CD4-positive, CD25-positive, alpha-beta regulatory T cell (primary cell): ENCODE measurements around the gene RERE. TPM values are rescaled to one million over a fixed set of nuclear protein-coding genes. Genes with fewer than 3 reads are reported as not detected.

Source experiments
- ATAC-seq, 2 donors: fragments of 150-1000 bp; cut with Tn5 transposase; one replicate each; pipeline ENCODE4 v1.10.0; 2021; ENCODE audit warnings: low read depth in 2 of 2, moderate number of reproducible peaks in 2 of 2, moderate library complexity in 1 of 2
- DNase-seq, 3 donors: peaks; one replicate each; pipeline versions ENCODE4 v3.0.0 to v3.0.0-alpha.2; 2012 to 2022; ENCODE audit warnings: mixed read lengths in 1 of 3
- H3K27ac ChIP-seq: one replicate; pipeline ENCODE4 v1.7.0; 2013; ENCODE audit warnings: mild to moderate bottlenecking, low read length; ENCODE audit not compliant: insufficient read depth, poor library complexity, severe bottlenecking
- H3K27me3 ChIP-seq: one replicate; pipeline ENCODE4 v1.7.0; 2013; ENCODE audit warnings: low read length; ENCODE audit not compliant: control insufficient read depth, insufficient read depth
- H3K36me3 ChIP-seq: one replicate; pipeline ENCODE4 v1.7.0; 2013; ENCODE audit warnings: mild to moderate bottlenecking, low read length, moderate library complexity; ENCODE audit not compliant: control insufficient read depth, insufficient read depth
- H3K4me1 ChIP-seq: 2 replicates; pipeline ENCODE4 v1.7.0; 2013; ENCODE audit warnings: mild to moderate bottlenecking, low read length; ENCODE audit not compliant: insufficient read depth, control insufficient read depth, poor library complexity, severe bottlenecking
- H3K4me3 ChIP-seq: one replicate; pipeline ENCODE4 v1.7.0; 2013; ENCODE audit warnings: low read depth, mild to moderate bottlenecking, low read length, moderate library complexity
- H3K9me3 ChIP-seq, 2 experiments: 1 replicate in 1 of 2; 2 replicates in 1 of 2; pipeline ENCODE4 v1.7.0; 2013; ENCODE audit warnings: low read length in 2 of 2, mild to moderate bottlenecking in 1 of 2, moderate library complexity in 1 of 2; ENCODE audit not compliant: control insufficient read depth in 2 of 2
- H3K27ac Mint-ChIP-seq, 3 donors: one replicate each; pipeline ENCODE4 v1.8.0; 2020 to 2022; ENCODE audit warnings: mild to moderate bottlenecking in 3 of 3, mixed read lengths in 3 of 3, moderate library complexity in 2 of 3
- H3K27me3 Mint-ChIP-seq: one replicate; pipeline ENCODE4 v1.8.0; 2022; ENCODE audit warnings: mild to moderate bottlenecking, mixed read lengths
- H3K36me3 Mint-ChIP-seq: one replicate; pipeline ENCODE4 v1.8.0; 2020; ENCODE audit warnings: mixed read lengths
- H3K4me1 Mint-ChIP-seq, 4 donors: one replicate each; pipeline ENCODE4 v1.8.0; 2020 to 2022; ENCODE audit warnings: mixed read lengths in 4 of 4, mild to moderate bottlenecking in 1 of 4
- H3K4me3 Mint-ChIP-seq, 4 donors: one replicate each; pipeline ENCODE4 v1.8.0; 2020 to 2022; ENCODE audit warnings: mild to moderate bottlenecking in 4 of 4, mixed read lengths in 4 of 4, moderate library complexity in 3 of 4
- H3K9me3 Mint-ChIP-seq, 7 donors: one replicate each; pipeline ENCODE4 v1.8.0; 2020 to 2022; ENCODE audit warnings: mixed read lengths in 7 of 7, mild to moderate bottlenecking in 3 of 7, moderate library complexity in 2 of 7
- polyA plus RNA-seq, 4 donors: library from polyadenylated mRNA; unstranded; fragments of 300-500 nt; fragmentation: Illumina TruSeq; gene quantifications; one replicate each; pipeline ENCODE4 v1.2.3, GENCODE V29; 2021
- total RNA-seq: library from RNA; stranded (reverse); gene quantifications from one replicate; pipeline ENCODE4 v1.2.3, GENCODE V29; 2022

The RERE gene
- total and polyA plus RNA-seq, 5 donors from 2014 or later: 3.1 to 127 (median 5.7) TPM

DNA sequence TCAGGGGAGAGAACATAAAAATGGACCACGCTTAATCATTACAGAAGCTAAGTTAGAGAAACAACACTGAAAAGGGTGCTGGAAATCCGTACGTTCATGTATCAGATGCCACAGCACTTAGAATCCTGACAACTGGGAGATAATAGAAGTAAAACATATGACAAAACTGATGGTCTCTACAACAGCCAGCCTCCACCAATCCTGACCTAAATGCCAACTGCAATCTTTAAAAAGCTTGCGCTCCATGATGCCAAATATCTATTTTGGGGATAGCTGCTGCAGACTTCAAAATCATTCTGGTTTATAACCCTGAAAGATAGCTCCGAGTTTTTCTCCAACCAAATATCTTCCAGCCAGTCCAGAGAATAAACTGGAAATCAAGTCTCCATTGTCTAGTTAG, 178.3 kb downstream of the RERE start:
- Mint-ChIP-seq H3K4me1 (peaks cover 0 to 17% (median 8%) of the 10 kb centered on the region in 4 donors), H3K36me3 (peaks cover 4% of the 10 kb centered on the region), H3K4me3 (no peak overlapping the region), H3K9me3 (no peaks in the 10 kb centered on the region), H3K27me3 (no peaks in the 10 kb centered on the region), H3K27ac (no peak overlapping the region)
- H3K4me1 ChIP-seq: no peaks in the 10 kb centered on the region
- H3K27ac ChIP-seq: no peak overlapping the region
- H3K4me3 ChIP-seq: no peak overlapping the region
- H3K9me3 ChIP-seq: no peaks in the 10 kb centered on the region
- DNase-seq: no peak
- no peak for ATAC-seq
- no peaks in the 10 kb centered on the region for H3K27me3 ChIP-seq
- H3K36me3 ChIP-seq: no peaks in the 10 kb centered on the region

DNA sequence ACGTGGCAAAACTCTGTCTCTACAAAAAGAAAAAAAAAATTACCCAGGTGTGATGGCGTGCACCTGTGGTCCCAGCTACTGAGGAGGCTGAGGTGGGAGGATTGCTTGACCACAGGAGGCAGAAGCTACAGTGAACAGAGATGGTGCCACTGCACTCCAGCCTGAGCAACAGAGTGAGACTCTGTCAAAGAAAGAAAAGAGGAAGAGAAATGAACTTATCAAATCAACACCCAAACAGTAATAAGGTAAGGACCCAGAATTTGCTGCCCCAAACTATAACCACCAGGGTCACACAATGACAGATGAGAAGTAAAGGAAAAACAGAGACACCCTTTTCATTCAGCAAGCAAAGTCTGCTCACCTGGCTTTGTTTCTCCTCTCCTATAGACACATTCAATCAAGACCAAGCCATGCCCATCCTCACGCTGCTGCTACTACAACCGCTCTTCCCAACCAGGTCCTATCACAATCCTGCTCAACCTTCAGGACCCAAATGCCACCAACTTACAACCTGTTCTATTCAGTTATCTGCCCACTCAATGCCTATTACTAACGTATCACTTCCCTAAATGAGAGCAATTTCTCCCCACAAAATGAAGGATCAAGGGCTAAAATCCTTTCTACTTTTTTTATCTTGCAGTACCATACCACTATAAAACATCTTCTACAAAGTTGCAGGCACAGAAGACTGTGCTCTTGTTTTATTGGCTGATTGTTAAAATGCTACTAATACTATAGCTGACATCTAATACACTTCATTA, 183.5 kb downstream of the RERE start:
- H3K27ac Mint-ChIP-seq: peak overlapping the region in 1 of 3 donors; percentile 1
- no peaks in the 10 kb centered on the region for H3K36me3 ChIP-seq
- H3K27me3 ChIP-seq: no peaks in the 10 kb centered on the region
- ATAC-seq: no peak
- peaks cover 7% of the 10 kb centered on the region for H3K36me3 Mint-ChIP-seq
- no peaks in the 10 kb centered on the region for H3K27me3 Mint-ChIP-seq
- no peaks in the 10 kb centered on the region for H3K9me3 Mint-ChIP-seq
- H3K9me3 ChIP-seq: no peaks in the 10 kb centered on the region
- H3K27ac ChIP-seq: no peak overlapping the region
- H3K4me1 ChIP-seq: no peaks in the 10 kb centered on the region
- H3K4me3 ChIP-seq: no peak overlapping the region
- peaks cover 9 to 50% (median 33%) of the 10 kb centered on the region in 4 donors for H3K4me1 Mint-ChIP-seq
- DNase-seq: no peak
- H3K4me3 Mint-ChIP-seq: no peak overlapping the region

DNA sequence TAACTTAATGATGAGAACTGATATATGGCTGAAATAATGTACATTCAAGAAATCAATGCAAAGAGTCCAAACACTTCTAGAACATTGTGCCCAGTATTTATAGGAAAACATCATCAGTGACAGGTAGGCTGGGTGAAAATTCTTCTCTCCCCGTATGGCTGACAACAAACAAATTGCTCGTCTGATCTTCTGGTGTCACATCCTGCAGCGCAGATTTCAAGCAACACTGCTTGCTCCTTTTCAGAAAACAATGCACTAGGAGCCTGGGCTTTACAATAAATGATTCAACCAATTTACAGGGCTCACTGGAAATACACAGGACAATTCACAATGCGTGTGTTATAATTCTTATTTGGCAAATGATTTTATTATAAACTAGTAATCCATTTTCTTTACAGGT, 185.3 kb downstream of the RERE start:
- Histone ChIP-seq H3K9me3 (no peaks in the 10 kb centered on the region), H3K27ac (no peak overlapping the region), H3K4me3 (no peak overlapping the region), H3K27me3 (no peaks in the 10 kb centered on the region), H3K4me1 (no peaks in the 10 kb centered on the region), H3K36me3 (no peaks in the 10 kb centered on the region)
- H3K36me3 Mint-ChIP-seq: peaks cover 7% of the 10 kb centered on the region
- DNase-seq (peak in 1 of 3 donors; percentile 18), ATAC-seq (no peak)
- no peaks in the 10 kb centered on the region for H3K9me3 Mint-ChIP-seq
- H3K27me3 Mint-ChIP-seq: no peaks in the 10 kb centered on the region
- no peak overlapping the region for H3K27ac Mint-ChIP-seq
- H3K4me3 Mint-ChIP-seq: no peak overlapping the region
- H3K4me1 Mint-ChIP-seq: peaks cover 9 to 52% (median 36%) of the 10 kb centered on the region in 4 donors

DNA sequence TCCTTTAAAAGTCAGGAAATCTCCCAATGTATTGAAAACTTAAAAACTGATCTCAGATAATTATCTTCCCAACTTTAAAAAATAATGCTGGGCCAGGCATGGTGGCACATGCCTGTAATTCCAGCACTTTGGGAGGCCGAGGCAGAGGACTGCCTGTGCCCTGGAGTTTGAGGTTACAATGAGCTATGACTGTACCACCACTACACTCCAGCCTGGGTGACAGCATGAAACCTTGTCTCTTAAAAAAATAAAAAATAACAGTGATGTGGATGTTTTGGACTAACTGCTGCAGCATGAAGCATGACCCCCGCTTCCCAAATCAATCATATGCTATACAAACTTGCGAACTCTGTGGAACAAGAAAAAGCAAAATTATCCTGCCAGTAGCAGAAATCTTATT, 186.3 kb downstream of the RERE start:
- Histone ChIP-seq H3K36me3 (no peaks in the 10 kb centered on the region), H3K27me3 (no peaks in the 10 kb centered on the region), H3K4me3 (no peak overlapping the region), H3K27ac (no peak overlapping the region), H3K4me1 (no peaks in the 10 kb centered on the region), H3K9me3 (no peaks in the 10 kb centered on the region)
- H3K27me3 Mint-ChIP-seq: no peaks in the 10 kb centered on the region
- peaks cover 9 to 52% (median 43%) of the 10 kb centered on the region in 4 donors for H3K4me1 Mint-ChIP-seq
- ATAC-seq (no peak), DNase-seq (no peak)
- no peak overlapping the region for H3K4me3 Mint-ChIP-seq
- peaks cover 0 to 2% (median 0%) of the 10 kb centered on the region in 7 donors for H3K9me3 Mint-ChIP-seq
- peaks cover 11% of the 10 kb centered on the region for H3K36me3 Mint-ChIP-seq
- peak overlapping the region in 1 of 3 donors; percentile 63 for H3K27ac Mint-ChIP-seq

DNA sequence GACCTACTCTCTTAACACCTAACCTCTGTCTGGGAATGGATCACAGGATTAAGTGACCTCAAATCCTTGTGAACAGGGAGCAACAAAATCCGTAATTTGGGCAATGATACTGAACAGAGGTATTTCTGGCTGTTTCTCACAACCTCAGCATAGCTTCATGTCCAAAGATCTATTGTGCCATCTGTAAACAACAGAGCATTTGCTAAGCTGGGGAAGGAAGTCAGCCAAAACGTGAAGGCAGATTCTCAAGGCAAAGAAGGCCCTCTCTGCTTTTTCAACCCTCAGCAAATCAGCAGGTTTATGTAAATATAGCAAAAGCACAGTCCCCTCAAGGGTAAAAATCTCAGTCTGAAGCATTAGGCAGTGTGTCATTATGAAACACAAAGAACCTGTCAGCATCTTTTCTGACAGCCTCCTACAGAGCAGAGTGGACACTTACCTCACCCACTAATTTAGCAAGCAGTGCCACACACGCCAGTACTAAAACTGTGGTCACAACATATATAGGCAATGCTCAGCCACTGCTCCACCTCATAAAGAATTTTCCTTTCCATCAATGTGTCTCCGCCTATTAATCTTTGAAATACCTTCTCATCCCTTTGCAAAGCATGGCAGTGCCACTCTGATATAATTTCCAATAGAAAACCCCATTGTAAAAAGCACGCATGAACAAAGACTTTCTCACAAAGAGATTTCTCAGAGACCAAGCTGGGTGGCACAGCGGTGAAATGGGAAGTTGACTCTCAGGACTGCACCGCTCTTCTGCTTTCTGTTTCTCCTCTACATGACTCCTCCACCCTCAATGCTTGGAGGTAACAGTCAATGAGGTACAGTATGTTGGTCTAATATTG, 188.0 kb downstream of the RERE start:
- Histone ChIP-seq H3K9me3 (no peaks in the 10 kb centered on the region), H3K4me1 (no peaks in the 10 kb centered on the region), H3K27me3 (no peaks in the 10 kb centered on the region), H3K27ac (peak overlapping the region; percentile 34), H3K36me3 (no peaks in the 10 kb centered on the region), H3K4me3 (peak overlapping the region; percentile 27)
- no peaks in the 10 kb centered on the region for H3K27me3 Mint-ChIP-seq
- DNase-seq (peak in 1 of 3 donors; percentile 64), ATAC-seq (peak; percentile 67)
- peak overlapping the region in 2 of 3 donors; percentile 15 to 52 for H3K27ac Mint-ChIP-seq
- H3K36me3 Mint-ChIP-seq: peaks cover 10% of the 10 kb centered on the region
- H3K4me1 Mint-ChIP-seq: peaks cover 9 to 48% (median 47%) of the 10 kb centered on the region in 4 donors
- H3K4me3 Mint-ChIP-seq: peak overlapping the region in 3 of 4 donors; percentile 8 to 66 (median 14)
- peaks cover 0 to 2% (median 0%) of the 10 kb centered on the region in 7 donors for H3K9me3 Mint-ChIP-seq

DNA sequence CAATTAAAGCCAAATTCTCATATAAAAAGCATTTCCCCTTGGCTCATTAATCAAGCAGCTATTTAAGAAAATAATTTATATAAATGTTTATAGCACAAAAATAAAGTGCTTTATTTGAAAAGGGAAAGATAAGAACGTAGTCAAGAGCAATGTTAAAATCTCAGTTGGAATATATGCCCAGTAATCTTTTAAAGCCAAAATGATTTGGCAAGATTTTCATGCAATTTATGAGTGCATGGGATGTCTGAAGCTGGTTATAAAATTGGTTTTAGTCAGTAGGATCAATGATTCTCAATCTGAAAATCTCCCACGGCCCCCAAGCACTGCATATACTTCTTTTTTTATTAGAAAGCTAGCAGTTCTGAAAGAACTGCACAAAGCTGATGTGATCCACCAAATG, 188.8 kb downstream of the RERE start:
- Mint-ChIP-seq H3K4me3 (no peak overlapping the region), H3K27ac (no peak overlapping the region), H3K36me3 (peaks cover 8% of the 10 kb centered on the region), H3K9me3 (peaks cover 0 to 2% (median 0%) of the 10 kb centered on the region in 7 donors), H3K27me3 (no peaks in the 10 kb centered on the region), H3K4me1 (peaks cover 10 to 54% (median 46%) of the 10 kb centered on the region in 4 donors)
- H3K27me3 ChIP-seq: no peaks in the 10 kb centered on the region
- H3K4me1 ChIP-seq: no peaks in the 10 kb centered on the region
- no peak overlapping the region for H3K27ac ChIP-seq
- no peak overlapping the region for H3K4me3 ChIP-seq
- H3K36me3 ChIP-seq: no peaks in the 10 kb centered on the region
- H3K9me3 ChIP-seq: no peaks in the 10 kb centered on the region
- DNase-seq (no peak), ATAC-seq (no peak)

DNA sequence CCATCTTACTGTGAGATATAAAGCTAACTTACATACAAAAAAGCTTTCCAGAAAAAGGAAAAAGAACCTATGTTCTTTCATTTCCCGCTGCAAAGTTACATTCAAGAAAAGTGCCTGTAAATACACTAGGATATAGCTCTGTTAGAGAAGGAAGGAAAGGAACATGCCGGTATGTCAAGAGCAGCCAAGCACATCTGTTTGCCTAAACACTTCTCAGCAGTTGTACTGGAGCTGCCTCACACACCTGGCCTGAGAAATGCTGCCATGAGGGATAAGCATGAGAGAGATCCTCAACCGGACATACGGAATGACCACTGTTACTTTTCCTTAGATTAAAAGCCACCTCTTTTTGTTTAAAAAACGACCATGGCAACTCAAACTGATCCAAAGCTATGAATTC, 189.7 kb downstream of the RERE start:
- no peaks in the 10 kb centered on the region for H3K27me3 Mint-ChIP-seq

More for the DNA sequence above, 189.7 kb downstream of the RERE start:
- Histone ChIP-seq H3K27me3 (no peaks in the 10 kb centered on the region), H3K4me3 (no peak overlapping the region), H3K9me3 (no peaks in the 10 kb centered on the region), H3K4me1 (no peaks in the 10 kb centered on the region), H3K27ac (no peak overlapping the region), H3K36me3 (no peaks in the 10 kb centered on the region)
- H3K9me3 Mint-ChIP-seq: peaks cover 0 to 2% (median 0%) of the 10 kb centered on the region in 7 donors
- H3K36me3 Mint-ChIP-seq: peaks cover 8% of the 10 kb centered on the region
- peaks cover 13 to 62% (median 51%) of the 10 kb centered on the region in 4 donors for H3K4me1 Mint-ChIP-seq
- DNase-seq: no peak
- no peak overlapping the region for H3K4me3 Mint-ChIP-seq
- H3K27ac Mint-ChIP-seq: peak overlapping the region in 1 of 3 donors; percentile 55
- ATAC-seq: no peak
